Activated CD4-positive, alpha-beta memory T cell treated with anti-CD3 and anti-CD28 coated beads, Interleukin-2, amount 10 ng/mL, durations not matched to agents 7 days and 5 days (primary cell): ENCODE results near the gene DOCK3. TPM values are rescaled to one million over a fixed set of nuclear protein-coding genes. Genes with fewer than 3 reads are reported as not detected.

Experiments
- CTCF ChIA-PET: fragments of 350-600 bp; sonication (Branson Sonifier 250); formaldehyde crosslinking; loops from one replicate; lab custom pipeline; 2021; ENCODE audit warnings: antibody characterized with exemption, inconsistent platforms; lab: Charles Lee
- POLR2A ChIA-PET: fragments of 350-600 bp; sonication (Branson Sonifier 250); formaldehyde crosslinking; loops from one replicate; lab custom pipeline; 2021; ENCODE audit warnings: antibody characterized with exemption; lab: Charles Lee
- DNase-seq: peaks from one replicate; pipeline ENCODE4 v3.0.0-alpha.2; 2020
- H3K27ac Mint-ChIP-seq: one replicate; pipeline ENCODE4 v1.8.0; 2021; ENCODE audit warnings: mild to moderate bottlenecking, mixed read lengths
- H3K27me3 Mint-ChIP-seq: one replicate; pipeline ENCODE4 v1.8.0; 2021; ENCODE audit warnings: mixed read lengths
- H3K36me3 Mint-ChIP-seq: one replicate; pipeline ENCODE4 v1.8.0; 2021; ENCODE audit warnings: low read depth, mixed read lengths
- H3K4me1 Mint-ChIP-seq: one replicate; pipeline ENCODE4 v1.8.0; 2021; ENCODE audit warnings: mixed read lengths
- H3K4me3 Mint-ChIP-seq: one replicate; pipeline ENCODE4 v1.8.0; 2021; ENCODE audit warnings: mild to moderate bottlenecking, mixed read lengths
- H3K9me3 Mint-ChIP-seq: one replicate; pipeline ENCODE4 v1.8.0; 2021; ENCODE audit warnings: mixed read lengths
- total RNA-seq, 2 experiments: library from RNA; stranded (reverse); gene quantifications; one replicate each; pipeline ENCODE4 v1.2.3, GENCODE V29; 2021

Gene DOCK3
- total RNA-seq: 1 to 10 TPM; 1.6 to 1.7 TPM

GRCh38 chr3:50674349-50675178 is at the start of gene DOCK3:
Gene DOCK3 (plus strand): TSS chr3:50674927. CDS start chr3:50675264, 337 bp downstream.
- DNase-seq: peak; percentile 66
- POLR2A ChIA-PET: interaction anchor here (0.7 to 1.7 kb wide), 4 partner anchors 12 to 61 kb away, joined by 3 to 5 read pairs (median 4); no protein-coding TSS in a partner anchor
- H3K27ac Mint-ChIP-seq: no peak within 1 kb of the TSS
- H3K4me1 Mint-ChIP-seq: peaks cover 13% of the 10 kb centered on the region
- CTCF ChIA-PET: interaction anchor here (0.5 to 1.7 kb wide), 4 partner anchors 8 to 363 kb away, joined by 3 to 6 read pairs (median 3); no protein-coding TSS in a partner anchor
- peak within 1 kb of the TSS; percentile 66 for H3K4me3 Mint-ChIP-seq
- H3K36me3 Mint-ChIP-seq: no peaks in the 10 kb centered on the region
- no peaks in the 10 kb centered on the region for H3K9me3 Mint-ChIP-seq
- peaks cover 49% of the 10 kb centered on the region for H3K27me3 Mint-ChIP-seq

GRCh38 chr3:50625231-50626182 is 49.2 kb upstream of the DOCK3 start:
- H3K27me3 Mint-ChIP-seq: no peaks in the 10 kb centered on the region
- peaks cover 95% of the 10 kb centered on the region for H3K4me1 Mint-ChIP-seq
- ChIA-PET CTCF (interaction anchor here (1.3 to 1.6 kb wide), 3 partner anchors 9 to 50 kb away, joined by 3 to 5 read pairs (median 5); no protein-coding TSS in a partner anchor), POLR2A (interaction anchor here (0.9 to 34.1 kb wide), 8 partner anchors 6 to 48 kb away, joined by 4 to 4963 read pairs (median 12); partner anchors contain the start of genes C3orf18, CISH, HEMK1 and MAPKAPK3)
- H3K9me3 Mint-ChIP-seq: no peaks in the 10 kb centered on the region
- H3K27ac Mint-ChIP-seq: peak overlapping the region; percentile 92
- H3K36me3 Mint-ChIP-seq: peaks cover 73% of the 10 kb centered on the region
- no peak overlapping the region for H3K4me3 Mint-ChIP-seq
- no peak for DNase-seq

- ChIA-PET CTCF (interaction anchor here (1.3 to 1.6 kb wide), 2 partner anchors 10 to 27 kb away, joined by 5 read pairs; no protein-coding TSS in a partner anchor), POLR2A (interaction anchor here (10.0 to 34.1 kb wide), 2 partner anchors 7 to 49 kb away, joined by 70 to 4963 read pairs; partner anchors contain the start of genes C3orf18, HEMK1 and MAPKAPK3)
- H3K4me3 Mint-ChIP-seq: no peak overlapping the region
- peaks cover 74% of the 10 kb centered on the region for H3K36me3 Mint-ChIP-seq
- no peaks in the 10 kb centered on the region for H3K9me3 Mint-ChIP-seq
- DNase-seq: no peak
- peaks cover 97% of the 10 kb centered on the region for H3K4me1 Mint-ChIP-seq
- H3K27ac Mint-ChIP-seq: peak overlapping the region; percentile 52
- no peaks in the 10 kb centered on the region for H3K27me3 Mint-ChIP-seq
These were observed 48.3 kb upstream of the DOCK3 start for GRCh38 chr3:50626401-50626800.

GRCh38 chr3:50627407-50628051 is 47.2 kb upstream of the DOCK3 start:
- Mint-ChIP-seq H3K36me3 (peaks cover 68% of the 10 kb centered on the region), H3K27ac (peak overlapping the region; percentile 40), H3K27me3 (no peaks in the 10 kb centered on the region), H3K9me3 (no peaks in the 10 kb centered on the region), H3K4me1 (peaks cover 97% of the 10 kb centered on the region), H3K4me3 (no peak overlapping the region)
- ChIA-PET CTCF (interaction anchor here (0.8 to 2.1 kb wide), 5 partner anchors 9 to 30 kb away, joined by 3 to 8 read pairs (median 3); no protein-coding TSS in a partner anchor), POLR2A (interaction anchor here (1.1 to 34.1 kb wide), 3 partner anchors 8 to 50 kb away, joined by 4 to 4963 read pairs (median 70); partner anchors contain the start of genes C3orf18, HEMK1 and MAPKAPK3)
- no peak for DNase-seq

GRCh38 chr3:50628601-50629000 is 46.1 kb upstream of the DOCK3 start:
- no peaks in the 10 kb centered on the region for H3K9me3 Mint-ChIP-seq
- H3K27ac Mint-ChIP-seq: peak overlapping the region; percentile 40
- peaks cover 97% of the 10 kb centered on the region for H3K4me1 Mint-ChIP-seq
- peaks cover 63% of the 10 kb centered on the region for H3K36me3 Mint-ChIP-seq
- ChIA-PET CTCF (interaction anchor here (1.1 to 2.1 kb wide), 3 partner anchors 24 to 43 kb away, joined by 3 to 8 read pairs (median 3); no protein-coding TSS in a partner anchor), POLR2A (interaction anchor here (1.1 to 34.1 kb wide), 4 partner anchors 9 to 51 kb away, joined by 4 to 4963 read pairs (median 38); partner anchors contain the start of genes C3orf18, DOCK3, HEMK1 and MAPKAPK3)
- H3K27me3 Mint-ChIP-seq: no peaks in the 10 kb centered on the region
- no peak overlapping the region for H3K4me3 Mint-ChIP-seq
- DNase-seq: no peak

GRCh38 chr3:50630394-50630793 is 44.3 kb upstream of the DOCK3 start:
- CTCF ChIA-PET: interaction anchor here (1.2 to 3.1 kb wide), 5 partner anchors 11 to 285 kb away, joined by 3 to 21 read pairs (median 8); partner anchors contain the start of genes MAPKAPK3 and ZMYND10
- DNase-seq: no peak
- Mint-ChIP-seq H3K4me3 (no peak overlapping the region), H3K4me1 (peaks cover 92% of the 10 kb centered on the region), H3K36me3 (peaks cover 53% of the 10 kb centered on the region), H3K9me3 (no peaks in the 10 kb centered on the region), H3K27ac (no peak overlapping the region), H3K27me3 (no peaks in the 10 kb centered on the region)
- POLR2A ChIA-PET: interaction anchor here (1.0 to 10.0 kb wide), 4 partner anchors 11 to 45 kb away, joined by 3 to 70 read pairs (median 10); partner anchors contain the start of genes DOCK3 and MAPKAPK3

GRCh38 chr3:50630877-50631276 is 43.9 kb upstream of the DOCK3 start:
- H3K36me3 Mint-ChIP-seq: peaks cover 50% of the 10 kb centered on the region

GRCh38 chr3:50632450-50632849 is 42.3 kb upstream of the DOCK3 start:
- peaks cover 90% of the 10 kb centered on the region for H3K4me1 Mint-ChIP-seq

More at GRCh38 chr3:50630877-50631276, 43.9 kb upstream of the DOCK3 start:
- Mint-ChIP-seq H3K27ac (peak overlapping the region; percentile 47), H3K4me3 (no peak overlapping the region), H3K27me3 (no peaks in the 10 kb centered on the region), H3K4me1 (peaks cover 89% of the 10 kb centered on the region), H3K9me3 (no peaks in the 10 kb centered on the region)
- POLR2A ChIA-PET: interaction anchor here (1.0 to 10.0 kb wide), 3 partner anchors 11 to 45 kb away, joined by 3 to 70 read pairs (median 14); partner anchors contain the start of gene MAPKAPK3
- DNase-seq: no peak
- CTCF ChIA-PET: interaction anchor here (1.2 to 3.1 kb wide), 5 partner anchors 11 to 285 kb away, joined by 3 to 21 read pairs (median 8); partner anchors contain the start of genes MAPKAPK3 and ZMYND10

GRCh38 chr3:50633230-50633790 is 41.4 kb upstream of the DOCK3 start:
- Mint-ChIP-seq H3K36me3 (peaks cover 50% of the 10 kb centered on the region), H3K4me1 (peaks cover 90% of the 10 kb centered on the region), H3K4me3 (no peak overlapping the region), H3K27me3 (no peaks in the 10 kb centered on the region), H3K9me3 (no peaks in the 10 kb centered on the region), H3K27ac (peak overlapping the region; percentile 75)
- CTCF ChIA-PET: interaction anchor here (0.9 kb wide), 1 partner anchor 19 kb away, joined by 5 read pairs; no protein-coding TSS in a partner anchor
- POLR2A ChIA-PET: interaction anchor here (1.2 to 10.0 kb wide), 6 partner anchors 9 to 24 kb away, joined by 3 to 70 read pairs (median 9); partner anchors contain the start of genes CISH and MAPKAPK3
- no peak for DNase-seq

More at GRCh38 chr3:50632450-50632849, 42.3 kb upstream of the DOCK3 start:
- POLR2A ChIA-PET: interaction anchor here (0.9 to 10.0 kb wide), 9 partner anchors 8 to 753 kb away, joined by 3 to 70 read pairs (median 4); partner anchors contain the start of genes CISH, MANF and MAPKAPK3
- CTCF ChIA-PET: interaction anchor here (0.6 to 3.1 kb wide), 5 partner anchors 13 to 285 kb away, joined by 4 to 21 read pairs (median 8); partner anchors contain the start of gene MAPKAPK3
- H3K36me3 Mint-ChIP-seq: peaks cover 47% of the 10 kb centered on the region
- peak; percentile 28 for DNase-seq
- H3K27ac Mint-ChIP-seq: peak overlapping the region; percentile 75
- no peaks in the 10 kb centered on the region for H3K9me3 Mint-ChIP-seq
- H3K4me3 Mint-ChIP-seq: no peak overlapping the region
- H3K27me3 Mint-ChIP-seq: no peaks in the 10 kb centered on the region

GRCh38 chr3:50635066-50635465 is 39.7 kb upstream of the DOCK3 start:
- Mint-ChIP-seq H3K27ac (peak overlapping the region; percentile 11), H3K4me3 (no peak overlapping the region), H3K4me1 (peaks cover 79% of the 10 kb centered on the region), H3K9me3 (no peaks in the 10 kb centered on the region), H3K36me3 (peaks cover 44% of the 10 kb centered on the region), H3K27me3 (no peaks in the 10 kb centered on the region)
- no peak for DNase-seq
- ChIA-PET POLR2A (interaction anchor here (3.5 to 10.0 kb wide), 2 partner anchors 11 to 16 kb away, joined by 14 to 70 read pairs; partner anchors contain the start of gene MAPKAPK3), CTCF (interaction anchor here (0.7 to 1.6 kb wide), 3 partner anchors 19 to 20 kb away, joined by 3 to 4 read pairs (median 4); no protein-coding TSS in a partner anchor)
